Neuron (in vitro differentiated cells): ENCODE measurements around the gene ZNF777.
"Not testable (repeated sequence)": the region's sequence is repeated elsewhere in the genome, so short reads cannot be mapped to it uniquely, and the experiment has no call there.

Experiments
- H2AFZ ChIP-seq: one replicate; pipeline ENCODE4 v1.6.1; 2013; ENCODE audit warnings: low read depth, mild to moderate bottlenecking, inconsistent platforms, low read length, moderate library complexity
- H3K27me3 ChIP-seq: one replicate; pipeline ENCODE4 v1.6.1; 2013; ENCODE audit warnings: low read length; ENCODE audit not compliant: insufficient read depth
- H3K36me3 ChIP-seq: one replicate; pipeline ENCODE4 v1.6.1; 2013; ENCODE audit warnings: low read length; ENCODE audit not compliant: insufficient read depth
- H3K4me1 ChIP-seq: one replicate; pipeline ENCODE4 v1.6.1; 2013; ENCODE audit warnings: low read length; ENCODE audit not compliant: insufficient read depth
- H3K4me3 ChIP-seq: 2 replicates; pipeline ENCODE4 v1.5.1; 2013; ENCODE audit warnings: mild to moderate bottlenecking, low read length, moderate library complexity
- H3K9me3 ChIP-seq: one replicate; pipeline ENCODE4 v1.6.1; 2013; ENCODE audit warnings: low read length

ZNF777 gene

DNA sequence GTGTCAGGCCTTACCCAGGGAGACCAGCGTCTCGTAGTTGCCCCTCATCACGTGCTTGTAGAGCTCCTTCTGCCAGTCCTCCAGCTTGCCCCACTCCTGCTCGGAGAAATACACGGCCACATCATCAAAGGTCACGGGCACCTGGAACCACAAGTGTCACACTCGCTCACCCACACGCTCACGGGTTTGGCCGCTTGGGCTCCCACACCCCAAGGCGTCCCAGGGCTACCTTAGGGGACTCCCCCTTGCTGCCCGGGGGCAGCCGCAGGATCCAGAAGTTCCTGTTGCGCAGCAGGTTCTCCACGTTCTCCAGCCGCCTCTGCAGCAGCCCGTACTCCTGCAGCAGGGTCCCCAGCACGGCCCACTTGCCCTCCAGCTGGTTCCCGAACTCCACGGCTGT is 33.1 kb upstream of the ZNF777 start:
- not testable (repeated sequence) for H3K4me3 ChIP-seq, H2AFZ ChIP-seq, H3K27me3 ChIP-seq, H3K9me3 ChIP-seq
- peaks cover 51% of the 10 kb centered on the region for H3K36me3 ChIP-seq
- H3K4me1 ChIP-seq, result peaks cover 13% of the 10 kb centered on the region

DNA sequence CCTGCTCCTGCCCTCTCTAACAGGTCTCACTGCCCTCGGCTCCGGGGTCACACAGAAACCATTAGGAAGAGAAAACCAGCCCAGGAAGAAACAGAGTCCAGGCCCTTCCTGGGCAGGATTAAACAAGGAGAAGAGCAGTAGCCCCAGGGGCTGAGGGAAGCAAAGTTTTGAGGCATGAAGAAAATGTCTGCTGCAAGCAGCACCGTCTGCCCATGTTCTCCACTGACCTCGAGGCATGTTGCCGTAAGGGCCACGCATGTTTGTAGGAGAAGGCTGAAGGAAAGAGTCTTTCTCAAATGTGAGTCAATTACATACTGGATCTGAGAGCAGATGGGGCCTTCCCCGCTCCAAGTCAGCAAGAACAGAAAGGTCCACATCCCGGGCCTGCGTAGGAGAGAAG is 32.5 kb upstream of the ZNF777 start:
- Histone ChIP-seq H2AFZ (no peak overlapping the region), H3K27me3 (peaks cover 1% of the 10 kb centered on the region), H3K4me1 (peaks cover 13% of the 10 kb centered on the region), H3K9me3 (no peaks in the 10 kb centered on the region), H3K4me3 (no peak overlapping the region), H3K36me3 (peaks cover 56% of the 10 kb centered on the region)

GRCh38 chr7:149490083-149490760 is 29.4 kb upstream of the ZNF777 start:
- Histone ChIP-seq H3K36me3 (peaks cover 81% of the 10 kb centered on the region), H3K4me1 (no peaks in the 10 kb centered on the region), H3K9me3 (peaks cover 3% of the 10 kb centered on the region), H3K27me3 (no peaks in the 10 kb centered on the region), H2AFZ (no peak overlapping the region), H3K4me3 (no peak overlapping the region)

DNA sequence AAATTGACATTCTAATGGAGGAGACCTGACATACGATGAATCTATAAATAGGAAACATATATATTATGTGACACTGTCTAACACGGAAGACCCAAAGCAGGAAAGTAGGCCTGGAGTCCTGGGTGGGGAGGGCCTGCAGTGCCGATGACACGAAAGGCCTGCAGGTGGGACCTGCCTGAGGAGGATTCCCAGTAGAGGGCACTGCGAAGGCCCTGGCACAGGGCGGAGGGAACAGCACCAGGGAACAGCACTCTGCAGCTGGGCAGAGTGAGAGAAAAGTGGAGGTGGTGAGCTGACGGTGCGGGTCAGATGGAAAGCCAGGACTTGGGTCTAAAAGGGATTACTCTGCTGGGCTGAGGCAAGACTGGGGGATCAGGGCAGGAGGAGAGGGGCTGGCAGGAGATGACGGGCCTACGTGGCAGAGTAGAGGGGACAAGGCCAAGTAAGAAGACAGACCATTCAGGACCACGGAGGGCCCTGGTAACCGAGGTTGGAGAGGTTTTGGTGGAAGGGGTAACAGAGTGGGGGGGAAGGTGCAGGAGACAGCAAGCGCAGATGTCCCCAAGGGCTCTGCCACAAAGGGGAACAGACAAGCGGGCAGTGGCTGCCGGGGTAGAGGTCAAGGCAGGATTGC is 28.6 kb upstream of the ZNF777 start:
- peaks cover 5% of the 10 kb centered on the region for H3K9me3 ChIP-seq
- no peaks in the 10 kb centered on the region for H3K4me1 ChIP-seq
- peaks cover 86% of the 10 kb centered on the region for H3K36me3 ChIP-seq
- no peak overlapping the region for H3K4me3 ChIP-seq
- H3K27me3 ChIP-seq, result no peaks in the 10 kb centered on the region
- H2AFZ ChIP-seq, result no peak overlapping the region

- Histone ChIP-seq H3K9me3 (peaks cover 24% of the 10 kb centered on the region), H3K4me3 (no peak overlapping the region), H3K27me3 (no peaks in the 10 kb centered on the region), H2AFZ (no peak overlapping the region), H3K36me3 (peaks cover 51% of the 10 kb centered on the region), H3K4me1 (no peaks in the 10 kb centered on the region)
These were observed 18.7 kb upstream of the ZNF777 start for GRCh38 chr7:149479568-149479967.

DNA sequence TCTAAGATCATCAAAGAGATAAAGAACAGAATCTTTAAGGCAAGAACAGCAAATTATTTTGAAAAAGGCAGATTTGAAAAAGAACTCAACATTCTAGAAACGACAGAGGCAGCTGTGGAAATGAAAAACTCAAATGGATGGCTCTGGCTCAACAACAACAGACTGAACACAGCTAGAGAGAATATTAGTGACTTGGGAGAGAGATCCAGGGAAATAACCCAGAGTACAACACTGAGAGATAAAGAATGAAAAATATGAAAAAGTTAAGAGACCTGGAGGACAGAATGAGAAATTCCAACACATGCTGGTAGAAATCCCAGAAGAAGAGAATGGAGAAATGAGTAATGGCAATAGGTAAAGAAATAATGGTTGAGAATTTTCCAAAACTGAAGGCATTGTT is 17.9 kb upstream of the ZNF777 start:
- Histone ChIP-seq H2AFZ (no peak overlapping the region), H3K9me3 (peaks cover 27% of the 10 kb centered on the region), H3K4me1 (no peaks in the 10 kb centered on the region), H3K27me3 (no peaks in the 10 kb centered on the region), H3K4me3 (no peak overlapping the region), H3K36me3 (peaks cover 55% of the 10 kb centered on the region)

GRCh38 chr7:149477494-149478443 is 16.9 kb upstream of the ZNF777 start:
- H3K36me3 ChIP-seq, result peaks cover 63% of the 10 kb centered on the region
- H3K27me3 ChIP-seq, result no peaks in the 10 kb centered on the region
- H3K4me1 ChIP-seq, result no peaks in the 10 kb centered on the region
- peaks cover 27% of the 10 kb centered on the region for H3K9me3 ChIP-seq
- no peak overlapping the region for H3K4me3 ChIP-seq
- no peak overlapping the region for H2AFZ ChIP-seq

DNA sequence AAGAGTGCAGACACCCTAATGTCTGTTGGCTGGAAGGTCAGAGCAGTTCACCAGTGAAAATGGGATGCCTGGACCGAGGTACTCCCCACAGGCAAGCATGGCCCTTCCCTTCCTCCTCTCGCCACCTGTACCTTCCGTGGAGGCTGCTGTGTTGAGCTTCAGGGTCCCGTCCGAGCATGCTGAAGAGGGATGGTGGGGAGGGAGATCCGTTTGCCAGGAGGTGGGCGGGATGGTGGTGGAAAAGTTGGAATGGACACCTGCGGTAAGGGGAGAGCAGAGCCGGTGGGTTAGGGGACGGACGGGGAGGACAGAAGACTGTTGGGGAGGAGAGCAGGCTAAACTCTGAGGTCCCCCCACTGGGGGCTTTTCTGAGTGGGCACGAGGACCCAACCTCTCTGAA is 15.9 kb upstream of the ZNF777 start:
- no peak overlapping the region for H2AFZ ChIP-seq
- peaks cover 28% of the 10 kb centered on the region for H3K9me3 ChIP-seq
- H3K27me3 ChIP-seq, result no peaks in the 10 kb centered on the region
- H3K4me1 ChIP-seq, result no peaks in the 10 kb centered on the region
- peaks cover 65% of the 10 kb centered on the region for H3K36me3 ChIP-seq
- H3K4me3 ChIP-seq, result no peak overlapping the region

- Histone ChIP-seq H3K4me1 (no peaks in the 10 kb centered on the region), H3K36me3 (peaks cover 65% of the 10 kb centered on the region), H3K27me3 (no peaks in the 10 kb centered on the region), H2AFZ (no peak overlapping the region), H3K9me3 (peaks cover 30% of the 10 kb centered on the region), H3K4me3 (no peak overlapping the region)
These were observed 14.5 kb upstream of the ZNF777 start for GRCh38 chr7:149475121-149476045.

GRCh38 chr7:149474309-149475120 is 13.7 kb upstream of the ZNF777 start:
- Histone ChIP-seq H2AFZ (no peak overlapping the region), H3K4me1 (no peaks in the 10 kb centered on the region), H3K36me3 (peaks cover 61% of the 10 kb centered on the region), H3K9me3 (peaks cover 26% of the 10 kb centered on the region), H3K27me3 (no peaks in the 10 kb centered on the region), H3K4me3 (no peak overlapping the region)

DNA sequence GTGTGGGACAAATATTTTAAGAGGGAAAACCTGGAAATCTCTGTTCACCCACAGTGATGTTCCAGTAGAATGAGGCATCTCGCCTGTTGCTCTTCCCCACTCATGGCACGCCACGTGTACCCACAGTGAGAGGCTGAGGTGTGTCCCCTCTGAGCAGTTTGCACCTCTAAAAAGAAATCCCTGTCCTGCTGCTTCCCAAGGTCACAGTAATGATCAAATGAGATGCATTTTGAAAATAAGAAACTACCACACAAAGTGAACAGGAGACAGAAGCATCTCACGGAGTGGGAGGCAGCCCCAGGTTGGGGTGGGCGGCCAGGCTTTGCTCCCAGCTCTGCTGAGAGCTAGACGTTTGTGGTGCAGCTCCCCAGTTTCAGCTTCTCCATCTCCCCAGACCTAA is 12.4 kb upstream of the ZNF777 start:
- Histone ChIP-seq H3K27me3 (no peaks in the 10 kb centered on the region), H3K9me3 (peaks cover 18% of the 10 kb centered on the region), H3K36me3 (peaks cover 54% of the 10 kb centered on the region), H2AFZ (no peak overlapping the region), H3K4me1 (no peaks in the 10 kb centered on the region), H3K4me3 (no peak overlapping the region)
